ENCODE results near the gene IL1RL1.

GRCh38 chr2:102386004-102386403 is 74.6 kb downstream of the IL1RL1 start:
- TF ChIP-seq CTCF (IDR thresholded peaks at IDR 0.05): no peak
- no peak for TF ChIP-seq RFX5 (IDR thresholded peaks at IDR 0.05)
- no peak for TF ChIP-seq NFE2L2 (conservative IDR thresholded peaks at IDR 0.05; ENCODE audit: low read length)
- no peak for TF ChIP-seq FOSL2 (IDR thresholded peaks at IDR 0.05)
- TF ChIP-seq FOSL2 (CRISPR knock-in tag; IDR thresholded peaks at IDR 0.05): no peak
- no peak for TF ChIP-seq CHD2 (IDR thresholded peaks at IDR 0.05; ENCODE audit: low read length, partially characterized antibody)
- no peak for TF ChIP-seq POLR2A (IDR thresholded peaks at IDR 0.05; ENCODE audit: low read length)
- no peak for TF ChIP-seq HDAC2 (IDR thresholded peaks at IDR 0.05)
- no peak for TF ChIP-seq MAFK (IDR thresholded peaks at IDR 0.05; ENCODE audit: partially characterized antibody)
- TF ChIP-seq MAX (IDR thresholded peaks at IDR 0.05): no peak
- no peak for TF ChIP-seq CEBPB (IDR thresholded peaks at IDR 0.05)
- no peak for TF ChIP-seq KDM1A (IDR thresholded peaks at IDR 0.05; ENCODE audit: low read depth)
- no peak for TF ChIP-seq RAD21 (conservative IDR thresholded peaks at IDR 0.05 in 1 of 2, IDR thresholded peaks at IDR 0.05 in 1 of 2)
